Choroid plexus epithelial cell (primary cell): ENCODE measurements around the gene LRFN4.
A peak's percentile ranks its signal among the peaks of the same experiment; 100 is the strongest.

Source experiments
- DNase-seq: peaks from one replicate; pipeline ENCODE4 v3.0.0-alpha.2; 2010; ENCODE audit warnings: low read depth
- H3K4me3 ChIP-seq: 2 replicates; pipeline ENCODE4 v1.5.1; 2011; ENCODE audit warnings: low read depth, mild to moderate bottlenecking, control low read depth, low read length, moderate library complexity
- TF ChIP-seq, protein P1 (sequence below): conservative IDR thresholded peaks from 2 replicates; pipeline ENCODE4 v1.5.1; 2011; ENCODE audit warnings: low read depth, mild to moderate bottlenecking, control low read depth, inconsistent platforms, low read length, moderate library complexity

The LRFN4 gene

DNA sequence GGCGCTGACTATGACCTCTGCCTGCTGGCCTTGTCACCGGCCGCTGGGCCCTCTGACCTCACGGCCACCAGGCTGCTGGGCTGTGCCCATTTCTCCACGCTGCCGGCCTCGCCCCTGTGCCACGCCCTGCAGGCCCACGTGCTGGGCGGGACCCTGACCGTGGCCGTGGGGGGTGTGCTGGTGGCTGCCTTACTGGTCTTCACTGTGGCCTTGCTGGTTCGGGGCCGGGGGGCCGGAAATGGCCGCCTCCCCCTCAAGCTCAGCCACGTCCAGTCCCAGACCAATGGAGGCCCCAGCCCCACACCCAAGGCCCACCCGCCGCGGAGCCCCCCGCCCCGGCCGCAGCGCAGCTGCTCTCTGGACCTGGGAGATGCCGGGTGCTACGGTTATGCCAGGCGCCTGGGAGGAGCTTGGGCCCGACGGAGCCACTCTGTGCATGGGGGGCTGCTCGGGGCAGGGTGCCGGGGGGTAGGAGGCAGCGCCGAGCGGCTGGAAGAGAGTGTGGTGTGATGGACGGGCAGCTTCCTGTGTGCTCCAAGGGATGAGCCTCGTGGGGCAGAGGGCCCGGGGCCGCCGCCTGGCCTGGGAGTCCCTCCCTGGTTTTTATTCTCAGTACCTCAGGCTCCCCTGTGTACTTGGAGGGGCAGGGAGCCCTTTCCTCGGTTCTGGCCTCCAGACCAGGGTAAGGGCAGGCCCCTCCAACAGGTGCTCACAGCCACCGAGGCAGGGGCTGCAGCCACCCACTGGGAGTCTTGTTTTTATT is 3.0 kb downstream of the LRFN4 start:
- no peak overlapping the region for H3K4me3 ChIP-seq

DNA sequence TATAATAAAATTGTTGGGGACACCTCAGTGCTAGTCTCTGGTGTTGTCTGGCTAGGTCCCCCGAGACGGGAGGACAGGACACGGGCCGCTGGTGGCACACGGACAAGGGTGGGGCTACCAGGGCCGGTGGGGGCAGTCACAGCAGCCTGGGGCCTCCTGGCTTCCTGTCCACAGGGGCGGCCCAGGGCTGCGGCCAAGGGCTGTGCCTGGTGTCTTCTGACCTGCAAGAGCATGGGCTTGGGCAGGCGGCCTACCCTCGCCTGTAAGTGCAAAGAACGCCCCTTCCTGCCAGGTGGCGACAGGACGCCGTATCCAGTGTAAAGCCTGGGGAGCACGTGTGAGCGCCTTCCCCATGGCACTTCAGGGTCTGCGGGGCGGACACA is 3.6 kb downstream of the LRFN4 start:
- TF ChIP-seq, protein P1, sequence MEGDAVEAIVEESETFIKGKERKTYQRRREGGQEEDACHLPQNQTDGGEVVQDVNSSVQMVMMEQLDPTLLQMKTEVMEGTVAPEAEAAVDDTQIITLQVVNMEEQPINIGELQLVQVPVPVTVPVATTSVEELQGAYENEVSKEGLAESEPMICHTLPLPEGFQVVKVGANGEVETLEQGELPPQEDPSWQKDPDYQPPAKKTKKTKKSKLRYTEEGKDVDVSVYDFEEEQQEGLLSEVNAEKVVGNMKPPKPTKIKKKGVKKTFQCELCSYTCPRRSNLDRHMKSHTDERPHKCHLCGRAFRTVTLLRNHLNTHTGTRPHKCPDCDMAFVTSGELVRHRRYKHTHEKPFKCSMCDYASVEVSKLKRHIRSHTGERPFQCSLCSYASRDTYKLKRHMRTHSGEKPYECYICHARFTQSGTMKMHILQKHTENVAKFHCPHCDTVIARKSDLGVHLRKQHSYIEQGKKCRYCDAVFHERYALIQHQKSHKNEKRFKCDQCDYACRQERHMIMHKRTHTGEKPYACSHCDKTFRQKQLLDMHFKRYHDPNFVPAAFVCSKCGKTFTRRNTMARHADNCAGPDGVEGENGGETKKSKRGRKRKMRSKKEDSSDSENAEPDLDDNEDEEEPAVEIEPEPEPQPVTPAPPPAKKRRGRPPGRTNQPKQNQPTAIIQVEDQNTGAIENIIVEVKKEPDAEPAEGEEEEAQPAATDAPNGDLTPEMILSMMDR, result no peak
- DNase-seq, result peak; percentile 35
- H3K4me3 ChIP-seq, result no peak overlapping the region

More for the DNA sequence above, 3.0 kb downstream of the LRFN4 start:
- TF ChIP-seq, protein P1, result no peak
- DNase-seq, result no peak

DNA sequence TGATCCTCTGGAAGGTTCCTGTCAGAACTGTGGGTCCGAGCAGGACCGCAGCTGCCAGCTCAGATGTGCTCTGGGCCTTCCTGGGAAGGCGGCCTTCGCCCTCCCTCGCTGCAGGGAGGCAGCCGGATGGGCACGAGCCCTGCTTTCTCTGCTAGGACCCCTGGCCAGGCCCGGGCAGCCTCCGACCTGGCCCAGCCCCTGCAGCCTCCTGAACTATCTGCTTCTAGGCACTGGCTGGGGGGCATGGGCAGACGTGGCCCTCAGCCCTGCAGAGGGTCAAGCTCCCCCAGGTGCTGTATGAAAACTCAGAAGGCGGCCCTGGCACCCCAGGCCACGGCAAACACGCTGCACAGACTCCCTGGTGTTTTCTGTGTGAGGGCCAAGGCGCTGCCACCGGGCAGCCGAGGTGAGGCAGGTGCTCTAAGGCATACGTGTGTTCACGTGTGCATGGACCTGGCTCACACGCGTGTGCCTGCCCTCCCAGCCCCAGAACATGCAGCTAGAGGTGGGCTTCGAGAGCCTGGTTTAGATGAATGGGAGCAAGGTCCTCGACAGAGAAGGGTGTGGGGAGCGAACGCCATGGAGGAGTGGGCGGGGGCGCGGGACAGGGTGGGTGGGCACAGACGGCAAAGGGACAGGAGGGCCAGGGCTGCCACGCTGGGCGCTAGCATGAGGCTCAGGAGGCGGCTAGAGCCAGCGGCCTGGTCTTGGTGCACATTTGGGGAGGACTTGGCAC is 4.3 kb downstream of the LRFN4 start:
- TF ChIP-seq, protein P1, result no peak
- no peak overlapping the region for H3K4me3 ChIP-seq
- no peak for DNase-seq

DNA sequence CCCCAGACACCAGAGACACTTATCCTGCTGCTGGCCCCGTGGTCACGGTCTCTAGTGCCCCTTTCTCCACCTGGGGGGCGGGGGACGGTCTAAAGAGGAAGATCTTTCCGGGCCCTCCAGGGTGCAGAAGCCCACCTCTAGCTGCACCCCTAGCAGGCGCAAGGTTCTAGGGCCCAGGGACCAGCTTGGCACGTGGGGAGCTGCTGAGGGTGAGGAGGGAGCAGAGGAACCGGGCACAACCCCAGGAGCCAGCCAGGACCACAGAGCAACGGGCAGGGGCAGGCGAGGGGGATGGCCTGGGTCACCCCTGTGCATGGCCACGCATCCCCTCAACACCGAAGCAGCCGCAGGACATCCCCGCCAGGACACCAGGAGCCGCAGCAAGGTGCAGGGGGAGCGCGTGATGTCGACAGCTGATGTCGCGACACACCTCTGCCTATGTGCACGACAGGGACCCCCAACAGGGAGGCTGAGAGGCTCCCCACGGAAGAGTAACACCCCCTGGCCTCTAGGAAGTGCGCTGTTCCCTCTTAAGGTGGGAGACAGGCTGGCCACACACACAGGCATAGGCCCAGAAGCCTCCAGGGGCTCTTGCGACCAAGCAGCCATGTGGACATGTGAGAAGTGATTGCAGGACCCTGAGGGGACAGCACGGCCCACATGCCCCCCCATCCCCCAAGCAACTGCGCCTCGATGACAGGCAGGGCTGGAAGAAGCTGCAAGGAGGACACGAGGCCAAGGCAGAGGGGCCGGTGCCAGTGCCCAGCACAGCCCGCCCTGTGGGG is 5.1 kb downstream of the LRFN4 start:
- TF ChIP-seq, protein P1, result no peak

DNA sequence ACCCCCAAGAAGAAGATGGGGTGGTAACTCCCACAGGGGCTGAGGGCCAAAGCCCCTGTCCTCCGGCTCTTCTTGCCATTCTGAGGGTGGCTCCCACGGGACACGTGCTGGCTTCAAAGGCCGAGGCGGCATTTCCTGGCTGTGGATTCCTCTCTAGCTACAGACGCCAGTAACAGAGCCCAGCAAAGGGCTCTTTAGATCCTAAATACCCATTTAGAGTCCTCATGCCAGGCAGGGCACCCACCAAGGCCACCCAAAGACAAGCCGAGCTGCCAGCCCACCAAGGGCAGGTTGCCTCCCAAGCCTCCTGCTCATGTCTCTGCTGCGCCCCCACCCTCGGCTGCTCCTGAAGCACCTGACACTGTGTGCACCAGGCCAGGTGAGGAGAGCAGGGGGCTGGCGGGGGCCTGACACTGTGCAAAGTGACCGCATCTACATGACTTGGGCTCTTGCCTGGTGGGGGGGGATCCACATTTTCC is 5.7 kb downstream of the LRFN4 start:
- DNase-seq, result no peak
- TF ChIP-seq, protein P1, result no peak
- H3K4me3 ChIP-seq, result no peak overlapping the region

More for the DNA sequence above, 5.1 kb downstream of the LRFN4 start:
- DNase-seq, result no peak
- H3K4me3 ChIP-seq, result no peak overlapping the region

DNA sequence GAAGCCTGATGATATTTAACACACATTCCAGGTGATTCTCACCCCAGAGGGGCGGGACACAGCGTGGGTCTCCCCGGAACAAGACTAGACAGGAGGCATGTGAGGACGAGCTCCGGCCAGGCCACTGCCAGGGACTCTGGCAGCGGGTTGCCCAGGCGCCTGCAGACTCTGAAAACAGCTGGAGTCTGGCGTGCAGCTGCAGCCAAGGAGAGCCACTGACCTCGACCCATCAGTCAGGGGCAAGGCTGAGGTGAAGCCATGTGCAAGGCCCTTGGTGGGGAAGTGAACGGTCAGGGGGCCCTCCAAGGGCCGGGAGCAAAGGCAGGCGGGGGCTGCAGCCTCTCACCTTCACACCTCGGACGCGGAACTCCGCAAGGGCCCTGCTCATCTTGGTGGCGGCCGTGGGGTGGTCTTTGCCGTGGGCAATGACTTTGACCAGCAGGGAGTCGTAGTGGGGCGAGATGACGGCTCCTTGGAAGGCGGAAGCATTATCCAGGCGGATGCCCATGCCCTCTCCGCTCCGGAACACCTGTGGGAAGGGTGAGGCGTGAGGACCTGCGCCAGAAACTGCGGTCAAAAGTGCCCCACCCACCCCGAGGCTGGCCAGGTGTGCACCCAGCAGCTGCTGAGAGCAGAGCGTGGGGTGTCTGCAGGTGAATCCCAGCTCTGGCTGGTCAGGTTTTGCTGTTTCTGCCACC is 6.7 kb downstream of the LRFN4 start:
- no peak for DNase-seq
- TF ChIP-seq, protein P1, result no peak
- H3K4me3 ChIP-seq, result no peak overlapping the region
